H1 (cell line): ENCODE data around the gene ROPN1. TPM values are rescaled to one million over a fixed set of nuclear protein-coding genes. Genes with fewer than 3 reads are reported as not detected.

ENCODE experiments used
- CTCF ChIA-PET: fragments of 300-600 bp; sonication (Branson Sonifier 250); formaldehyde crosslinking; loops from one replicate; lab custom pipeline; 2021; ENCODE audit not compliant: partially characterized antibody; lab: Charles Lee
- POLR2A ChIA-PET: fragments of 300-600 bp; sonication (Branson Sonifier 250); formaldehyde crosslinking; loops from one replicate; lab custom pipeline; 2021; ENCODE audit warnings: inconsistent platforms; ENCODE audit not compliant: partially characterized antibody; lab: Charles Lee
- DNase-seq, 2 experiments: peaks; one replicate each; pipeline versions ENCODE4 v3.0.0 to v3.0.0-alpha.2; 2010 to 2022; ENCODE audit warnings: low spot score in 2 of 2, low read depth in 1 of 2, mixed read lengths in 1 of 2
- FAIRE-seq: peaks from 2 replicates; lab custom pipeline; 2011; peaks lifted over from hg19 to GRCh38; lab: Jason Lieb, UNC
- H2AFZ ChIP-seq: 2 replicates; pipeline ENCODE4 v1.8.1; 2012; ENCODE audit warnings: low read length, inconsistent platforms
- H2AK5ac ChIP-seq: 2 replicates; pipeline ENCODE4 v1.6.1; 2013; ENCODE audit warnings: low read depth, low read length
- H2BK120ac ChIP-seq: replicated peaks from 2 replicates; pipeline ENCODE3; 2013; ENCODE audit warnings: low read depth, low read length, inconsistent platforms
- H2BK12ac ChIP-seq: 2 replicates; pipeline ENCODE4 v1.6.1; 2013; ENCODE audit warnings: low read depth, low read length
- H2BK15ac ChIP-seq: 2 replicates; pipeline ENCODE4 v1.6.1; 2013; ENCODE audit warnings: low read length
- H2BK20ac ChIP-seq: 2 replicates; pipeline ENCODE4 v1.6.1; 2013; ENCODE audit warnings: low read length
- H2BK5ac ChIP-seq: 2 replicates; pipeline ENCODE4 v1.6.1; 2013; ENCODE audit warnings: low read depth, low read length
- H3K14ac ChIP-seq: 2 replicates; pipeline ENCODE4 v1.6.1; 2013; ENCODE audit warnings: inconsistent platforms; ENCODE audit not compliant: insufficient read length
- H3K18ac ChIP-seq: 2 replicates; pipeline ENCODE4 v1.6.1; 2013; ENCODE audit warnings: low read length; ENCODE audit errors: extremely low read depth
- H3K23ac ChIP-seq: 2 replicates; pipeline ENCODE4 v1.6.1; 2013; ENCODE audit warnings: inconsistent platforms; ENCODE audit not compliant: insufficient read length
- H3K23me2 ChIP-seq: 2 replicates; pipeline ENCODE4 v1.6.1; 2013; ENCODE audit warnings: low read depth, low read length
- H3K27ac ChIP-seq: 2 replicates; pipeline ENCODE4 v1.6.1; 2011; ENCODE audit warnings: low read depth, low read length, inconsistent platforms
- H3K27me3 ChIP-seq, 4 experiments: replicated peaks in 1 of 4; 1 replicate in 1 of 4; 2 replicates in 3 of 4; pipeline versions ENCODE4 v1.6.1 to v1.8.1; 2011 to 2013; ENCODE audit warnings: low read length in 3 of 4, mild to moderate bottlenecking in 3 of 4, inconsistent platforms in 2 of 4, mixed read lengths in 2 of 4, moderate library complexity in 1 of 4; ENCODE audit not compliant: control insufficient read depth in 3 of 4, insufficient read depth in 3 of 4; ENCODE audit errors: extremely low read depth in 1 of 4
- H3K36me3 ChIP-seq, 4 experiments: 2 replicates each; pipeline versions ENCODE4 v1.6.1 to v1.8.1; 2011 to 2013; ENCODE audit warnings: mild to moderate bottlenecking in 4 of 4, low read length in 3 of 4, moderate library complexity in 2 of 4, control low read depth in 1 of 4, inconsistent platforms in 1 of 4; ENCODE audit not compliant: insufficient read depth in 4 of 4, control insufficient read depth in 2 of 4
- H3K4ac ChIP-seq: replicated peaks from 2 replicates; pipeline ENCODE3; 2013; ENCODE audit warnings: low read length, low read depth, mixed read lengths, inconsistent platforms; ENCODE audit not compliant: insufficient read length
- H3K4me1 ChIP-seq, 4 experiments: replicated peaks in 1 of 4; 1 replicate in 1 of 4; 2 replicates in 3 of 4; pipeline versions ENCODE4 v1.6.1 to v1.8.1; 2011 to 2013; ENCODE audit warnings: low read length in 3 of 4, inconsistent platforms in 2 of 4, mixed read lengths in 1 of 4; ENCODE audit not compliant: insufficient read depth in 4 of 4, control insufficient read depth in 3 of 4
- H3K4me2 ChIP-seq, 2 experiments: 2 replicates each; pipeline versions ENCODE4 v1.6.1 to v1.8.1; 2011 to 2013; ENCODE audit warnings: low read depth in 2 of 2, low read length in 2 of 2, control low read depth in 1 of 2, inconsistent platforms in 1 of 2, mild to moderate bottlenecking in 1 of 2; ENCODE audit not compliant: insufficient read depth in 1 of 2
- H3K4me3 ChIP-seq, 4 experiments: fragments of 200-600, 300-600 bp in 1 of 4; sonication (generic), shearing (Covaris generic), sonication (Bioruptor Twin) in 1 of 4; 2 replicates each; pipeline versions ENCODE4 v1.5.1 to v1.8.1; 2011 to 2016; ENCODE audit warnings: low read length in 4 of 4, low read depth in 3 of 4, control low read depth in 2 of 4, inconsistent platforms in 2 of 4, mild to moderate bottlenecking in 2 of 4, mixed read lengths in 1 of 4, moderate library complexity in 1 of 4; ENCODE audit not compliant: insufficient read depth in 2 of 4; ENCODE audit errors: extremely low read depth in 1 of 4
- H3K56ac ChIP-seq: replicated peaks from 2 replicates; pipeline ENCODE3; 2013; ENCODE audit warnings: low read depth, mild to moderate bottlenecking, mixed read lengths, low read length, inconsistent platforms; ENCODE audit not compliant: insufficient read length
- H3K79me1 ChIP-seq: 2 replicates; pipeline ENCODE4 v1.6.1; 2013; ENCODE audit warnings: low read depth, low read length, control low read depth
- H3K79me2 ChIP-seq, 2 experiments: 2 replicates each; pipeline versions ENCODE4 v1.6.1 to v1.8.1; 2012 to 2013; ENCODE audit warnings: low read length in 2 of 2, mild to moderate bottlenecking in 2 of 2, inconsistent platforms in 1 of 2; ENCODE audit not compliant: insufficient read depth in 2 of 2, control insufficient read depth in 1 of 2
- H3K9ac ChIP-seq, 4 experiments: replicated peaks in 1 of 4; 1 replicate in 1 of 4; 2 replicates in 3 of 4; pipeline versions ENCODE4 v1.6.1 to v1.8.1; 2011 to 2013; ENCODE audit warnings: low read depth in 3 of 4, low read length in 3 of 4, control low read depth in 2 of 4, mild to moderate bottlenecking in 2 of 4, moderate library complexity in 2 of 4, inconsistent platforms in 1 of 4; ENCODE audit errors: extremely low read depth in 1 of 4
- H3K9me3 ChIP-seq, 2 experiments: 2 replicates each; pipeline versions ENCODE4 v1.6.1 to v1.8.1; 2012 to 2013; ENCODE audit warnings: mild to moderate bottlenecking in 2 of 2, moderate library complexity in 2 of 2, control low read depth in 1 of 2, inconsistent platforms in 1 of 2, low read depth in 1 of 2, low read length in 1 of 2, mixed read lengths in 1 of 2; ENCODE audit not compliant: insufficient read depth in 2 of 2
- H4K20me1 ChIP-seq, 2 experiments: replicated peaks in 1 of 2; 2 replicates each; pipeline versions ENCODE3 to v1.8.1; 2011 to 2013; ENCODE audit warnings: inconsistent platforms in 2 of 2, low read length in 2 of 2, mild to moderate bottlenecking in 1 of 2; ENCODE audit not compliant: insufficient read depth in 2 of 2, control insufficient read depth in 1 of 2
- H4K5ac ChIP-seq: 2 replicates; pipeline ENCODE4 v1.6.1; 2013; ENCODE audit warnings: low read length, low read depth, mixed read lengths, inconsistent platforms; ENCODE audit not compliant: insufficient read length
- H4K8ac ChIP-seq: 2 replicates; pipeline ENCODE4 v1.8.0; 2013; ENCODE audit warnings: mild to moderate bottlenecking, moderate library complexity, low read length, inconsistent platforms; ENCODE audit not compliant: insufficient read depth; ENCODE audit errors: extremely low read depth
- H4K91ac ChIP-seq: replicated peaks from 2 replicates; pipeline ENCODE3; 2013; ENCODE audit warnings: low read length, mixed read lengths, inconsistent platforms; ENCODE audit not compliant: insufficient read length
- ASH2L ChIP-seq: fragments of 200-600, 300-600 bp; sonication (generic); IDR thresholded peaks from one replicate; pipeline ENCODE4 v1.7.1; 2017; ENCODE audit warnings: low read length
- CBX5 ChIP-seq: fragments of 300-800, 300-1000 bp; sonication (generic); IDR thresholded peaks from 2 replicates; pipeline ENCODE4 v1.7.1; 2016; ENCODE audit warnings: antibody characterized with exemption, low read length, low read depth
- HDAC6 ChIP-seq: IDR thresholded peaks from one replicate; pipeline ENCODE4 v1.7.1; 2012; ENCODE audit warnings: low read depth, mild to moderate bottlenecking, inconsistent platforms, low read length, moderate library complexity
- SP4 ChIP-seq: IDR thresholded peaks from 2 replicates; pipeline ENCODE4 v1.6.1; 2012; ENCODE audit warnings: low read length, inconsistent platforms
- ZNF274 ChIP-seq: IDR thresholded peaks from 2 replicates; pipeline ENCODE4 v1.7.0; 2012; ENCODE audit warnings: low read length, borderline replicate concordance; ENCODE audit errors: extremely low read depth
- WGBS, 2 experiments: shearing (Covaris generic) in 1 of 2; methylation state at CpG; one replicate each; pipeline versions ENCODE4 v1.1.6 to v1.1.7; 2013 to 2015; ENCODE audit warnings: low lambda C conversion rate in 2 of 2, mixed read lengths in 2 of 2, inconsistent platforms in 1 of 2, low coverage in 1 of 2, missing lambda C conversion rate in 1 of 2; ENCODE audit not compliant: insufficient replicate concordance in 2 of 2, insufficient coverage in 1 of 2, insufficient read length in 1 of 2; ENCODE audit errors: extremely low coverage in 1 of 2, missing lambda C conversion rate in 1 of 2; 5-methylcytosine and 5-hydroxymethylcytosine counted together
- polyA plus RNA-seq, 7 experiments: library from polyadenylated mRNA; depleted of rRNA in 3 of 7; stranded (reverse) in 5 of 7; unstranded in 2 of 7; fragments of >200 nt in 5 of 7; fragments of 200-250 nt in 2 of 7; gene quantifications; 1 replicate in 5 of 7; 2 replicates in 1 of 7; 4 replicates in 1 of 7; pipeline versions ENCODE4 v1.2.1 to v1.2.3, GENCODE V29; 2011 to 2013; ENCODE audit warnings: missing spikeins in 2 of 7, mixed read lengths in 2 of 7
- total RNA-seq: library from RNA; stranded (reverse); fragmentation: NEBNext Ultra II Directional; extraction: Animal tissue kit (Norgen Biotek cat#: 25700); gene quantifications from 2 replicates; pipeline ENCODE4 v1.2.1, GENCODE V29; 2021

Gene ROPN1
- total and polyA plus RNA-seq, 2 of the 8 experiments (the other 6 are each of a cell fraction or from before 2014, with no cell fraction given), result 0.03 TPM; not detected in 1

GRCh38 chr3:123984350-123984749, 7.6 kb downstream of the ROPN1 start:
- TF ChIP-seq ASH2L, result no peak
- no peak for TF ChIP-seq CBX5
- TF ChIP-seq HDAC6, result no peak
- TF ChIP-seq ZNF274, result no peak
- no peak for TF ChIP-seq SP4
- TF ChIP-seq, all 59 proteins: peak for 0
- Histone ChIP-seq H2BK20ac (no peak overlapping the region), H3K14ac (no peak overlapping the region), H3K27me3 (peaks cover 0 to 11% (median 5%) of the 10 kb centered on the region in 4 experiments; a peak in 5 of 7 replicates), H2BK12ac (no peak overlapping the region), H2BK15ac (no peak overlapping the region), H3K36me3 (no peaks in the 10 kb centered on the region), H3K79me2 (no peaks in the 10 kb centered on the region), H3K4me3 (no peak overlapping the region), H3K9me3 (no peaks in the 10 kb centered on the region), H3K4me2 (no peak overlapping the region), H3K9ac (no peak overlapping the region), H3K23ac (no peak overlapping the region), H3K18ac (no peak overlapping the region), H2AFZ (no peak overlapping the region), H2BK5ac (no peak overlapping the region), H3K4me1 (no peaks in the 10 kb centered on the region; a peak in 1 of 7 replicates), H3K27ac (no peak overlapping the region), H3K4ac (no peak overlapping the region), H3K56ac (no peak overlapping the region), H3K23me2 (no peaks in the 10 kb centered on the region), H4K91ac (no peak overlapping the region), H3K79me1 (no peaks in the 10 kb centered on the region), H4K5ac (no peak overlapping the region), H2AK5ac (no peak overlapping the region), H4K20me1 (no peaks in the 10 kb centered on the region), H2BK120ac (no peak overlapping the region), H4K8ac (no peak overlapping the region)
- DNase-seq (no peak), FAIRE-seq (no peak)
- ChIA-PET POLR2A (interaction anchor here (1.2 kb wide), 1 partner anchor 398 kb away, joined by 3 read pairs; no protein-coding TSS in a partner anchor), CTCF (no interaction called here)
- WGBS, 2 experiments, result 94 to 100% methylated on average over 1 of the region's 1 CpG
